ENCODE results near the gene CEP57L1. TPM values are rescaled to one million over a fixed set of nuclear protein-coding genes. Genes with fewer than 3 reads are reported as not detected.
"Not testable (repeated sequence)": the region's sequence is repeated elsewhere in the genome, so short reads cannot be mapped to it uniquely, and the experiment has no call there.

The CEP57L1 gene
- polyA plus RNA-seq, 1 donor from 2014 or later, result 19.7 TPM

GRCh38 chr6:109104512-109104911 is 9.2 kb downstream of the CEP57L1 start:
- Histone ChIP-seq H3K4me2 (ENCODE audit: low read length) (no peak overlapping the region), H4K20me1 (ENCODE audit: insufficient read depth) (no peaks in the 10 kb centered on the region), H3K27ac (ENCODE audit: low read length) (no peak overlapping the region), H3K79me2 (replicated peaks; ENCODE audit: insufficient read depth, low read length) (peaks cover 6% of the 10 kb centered on the region), H3K4me3 (ENCODE audit: low read length) (no peak overlapping the region), H3K9ac (ENCODE audit: low read length) (no peak overlapping the region), H3F3A (ENCODE audit: insufficient read depth, low read length, poor library complexity, severe bottlenecking) (no peaks in the 10 kb centered on the region), H3K9me3 (ENCODE audit: low read length) (no peaks in the 10 kb centered on the region), H3K27me3 (ENCODE audit: insufficient read depth, low read depth, low read length) (no peaks in the 10 kb centered on the region), H3K9me2 (ENCODE audit: insufficient read depth, low read length) (no peaks in the 10 kb centered on the region), H2AFZ (ENCODE audit: low read depth, low read length) (no peak overlapping the region), H3K36me3 (ENCODE audit: insufficient read depth, low read length) (no peaks in the 10 kb centered on the region)
- TF ChIP-seq RAD21 (conservative IDR thresholded peaks at IDR 0.05) (no peak), EZH2 (IDR thresholded peaks at IDR 0.05; ENCODE audit: borderline replicate concordance, insufficient read depth, low read length, poor library complexity, severe bottlenecking) (no peak), SMC3 (conservative IDR thresholded peaks at IDR 0.05; ENCODE audit: poor library complexity) (no peak), MXI1 (conservative IDR thresholded peaks at IDR 0.05; ENCODE audit: poor library complexity, severe bottlenecking) (no peak), REST (IDR thresholded peaks at IDR 0.05; ENCODE audit: borderline replicate concordance) (no peak), POLR2AphosphoS5 (IDR thresholded peaks at IDR 0.05) (no peak), EP300 (conservative IDR thresholded peaks at IDR 0.05; ENCODE audit: poor library complexity, severe bottlenecking) (no peak), TAF1 (IDR thresholded peaks at IDR 0.05; ENCODE audit: low read depth) (no peak)
- TF ChIP-seq, protein P1, sequence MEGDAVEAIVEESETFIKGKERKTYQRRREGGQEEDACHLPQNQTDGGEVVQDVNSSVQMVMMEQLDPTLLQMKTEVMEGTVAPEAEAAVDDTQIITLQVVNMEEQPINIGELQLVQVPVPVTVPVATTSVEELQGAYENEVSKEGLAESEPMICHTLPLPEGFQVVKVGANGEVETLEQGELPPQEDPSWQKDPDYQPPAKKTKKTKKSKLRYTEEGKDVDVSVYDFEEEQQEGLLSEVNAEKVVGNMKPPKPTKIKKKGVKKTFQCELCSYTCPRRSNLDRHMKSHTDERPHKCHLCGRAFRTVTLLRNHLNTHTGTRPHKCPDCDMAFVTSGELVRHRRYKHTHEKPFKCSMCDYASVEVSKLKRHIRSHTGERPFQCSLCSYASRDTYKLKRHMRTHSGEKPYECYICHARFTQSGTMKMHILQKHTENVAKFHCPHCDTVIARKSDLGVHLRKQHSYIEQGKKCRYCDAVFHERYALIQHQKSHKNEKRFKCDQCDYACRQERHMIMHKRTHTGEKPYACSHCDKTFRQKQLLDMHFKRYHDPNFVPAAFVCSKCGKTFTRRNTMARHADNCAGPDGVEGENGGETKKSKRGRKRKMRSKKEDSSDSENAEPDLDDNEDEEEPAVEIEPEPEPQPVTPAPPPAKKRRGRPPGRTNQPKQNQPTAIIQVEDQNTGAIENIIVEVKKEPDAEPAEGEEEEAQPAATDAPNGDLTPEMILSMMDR (IDR thresholded peaks at IDR 0.05; ENCODE audit: poor library complexity, severe bottlenecking), result no peak

DNA sequence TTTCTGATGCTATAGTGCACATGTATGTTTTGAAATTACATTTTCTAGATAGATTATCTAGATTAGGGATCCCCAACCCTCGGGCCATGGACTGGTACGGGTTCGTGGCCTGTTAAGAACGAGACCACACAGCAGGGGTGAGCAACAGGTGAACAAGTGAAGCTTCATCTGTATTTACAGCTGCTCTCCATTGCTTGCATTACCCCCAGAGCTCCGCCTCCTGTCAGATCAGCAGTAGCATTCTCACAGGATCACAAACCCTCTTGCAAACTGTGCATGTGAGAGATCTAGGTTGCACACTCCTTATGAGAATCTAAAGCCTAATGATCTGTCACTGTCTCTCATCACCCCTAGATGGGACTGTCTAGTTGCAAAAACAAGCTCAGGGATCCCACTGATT is 10.4 kb downstream of the CEP57L1 start:
- no peaks in the 10 kb centered on the region for H3F3A ChIP-seq (ENCODE audit: insufficient read depth, low read length, poor library complexity, severe bottlenecking)
- no peaks in the 10 kb centered on the region for H3K27me3 ChIP-seq (ENCODE audit: insufficient read depth, low read depth, low read length)
- H3K79me2 ChIP-seq (replicated peaks; ENCODE audit: insufficient read depth, low read length), result peaks cover 6% of the 10 kb centered on the region
- H3K9me2 ChIP-seq (ENCODE audit: insufficient read depth, low read length), result no peaks in the 10 kb centered on the region
- no peaks in the 10 kb centered on the region for H3K9me3 ChIP-seq (ENCODE audit: low read length)
- H3K9ac ChIP-seq (ENCODE audit: low read length), result no peak overlapping the region
- H3K4me2 ChIP-seq (ENCODE audit: low read length), result no peak overlapping the region
- H3K27ac ChIP-seq (ENCODE audit: low read length), result no peak overlapping the region
- no peak overlapping the region for H3K4me3 ChIP-seq (ENCODE audit: low read length)
- H3K36me3 ChIP-seq (ENCODE audit: insufficient read depth, low read length), result no peaks in the 10 kb centered on the region
- TF ChIP-seq, protein P1 (IDR thresholded peaks at IDR 0.05; ENCODE audit: poor library complexity, severe bottlenecking), result no peak
- no peak for TF ChIP-seq RAD21 (conservative IDR thresholded peaks at IDR 0.05)
- TF ChIP-seq EP300 (conservative IDR thresholded peaks at IDR 0.05; ENCODE audit: poor library complexity, severe bottlenecking), result no peak
- TF ChIP-seq POLR2AphosphoS5 (IDR thresholded peaks at IDR 0.05), result no peak
- TF ChIP-seq REST (IDR thresholded peaks at IDR 0.05; ENCODE audit: borderline replicate concordance), result no peak
- TF ChIP-seq SMC3 (conservative IDR thresholded peaks at IDR 0.05; ENCODE audit: poor library complexity), result no peak
- TF ChIP-seq MXI1 (conservative IDR thresholded peaks at IDR 0.05; ENCODE audit: poor library complexity, severe bottlenecking), result no peak
- TF ChIP-seq EZH2 (IDR thresholded peaks at IDR 0.05; ENCODE audit: borderline replicate concordance, insufficient read depth, low read length, poor library complexity, severe bottlenecking), result no peak
- TF ChIP-seq TAF1 (IDR thresholded peaks at IDR 0.05; ENCODE audit: low read depth), result no peak
- H2AFZ ChIP-seq (ENCODE audit: low read depth, low read length), result no peak overlapping the region
- no peaks in the 10 kb centered on the region for H4K20me1 ChIP-seq (ENCODE audit: insufficient read depth)

DNA sequence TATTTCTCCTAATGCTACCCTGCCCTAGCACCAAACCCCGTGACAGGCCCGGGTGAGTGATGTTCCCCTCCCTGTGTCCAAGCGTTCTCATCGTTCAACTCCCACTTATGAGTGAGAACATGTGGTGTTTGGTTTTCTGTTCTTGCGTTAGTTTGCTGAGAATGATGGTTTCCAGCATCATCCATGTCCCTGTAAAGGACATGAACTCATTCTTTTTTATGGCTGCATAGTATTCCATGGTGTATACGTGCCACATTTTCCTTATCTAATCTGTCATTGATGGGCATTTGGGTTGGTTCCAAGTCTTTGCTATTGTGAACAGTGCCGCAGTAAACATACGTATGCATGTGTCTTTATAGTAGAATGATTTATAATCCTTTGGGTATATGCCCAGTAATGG is 14.4 kb downstream of the CEP57L1 start:
- H3K36me3 ChIP-seq (ENCODE audit: insufficient read depth, low read length); H4K20me1 ChIP-seq (ENCODE audit: insufficient read depth); H3K4me3 ChIP-seq (ENCODE audit: low read length); H3K79me2 ChIP-seq (replicated peaks; ENCODE audit: insufficient read depth, low read length); H2AFZ ChIP-seq (ENCODE audit: low read depth, low read length); H3K27ac ChIP-seq (ENCODE audit: low read length); H3K9me2 ChIP-seq (ENCODE audit: insufficient read depth, low read length); H3K9me3 ChIP-seq (ENCODE audit: low read length); H3F3A ChIP-seq (ENCODE audit: insufficient read depth, low read length, poor library complexity, severe bottlenecking); H3K4me2 ChIP-seq (ENCODE audit: low read length); H3K9ac ChIP-seq (ENCODE audit: low read length); H3K27me3 ChIP-seq (ENCODE audit: insufficient read depth, low read depth, low read length): not testable (repeated sequence)
